ENCODE measurements around the gene ZNF10. TPM values are rescaled to one million over a fixed set of nuclear protein-coding genes. Genes with fewer than 3 reads are reported as not detected.

The ZNF10 gene
- total RNA-seq, 3 donors from 2014 or later: 5.4 to 13.8 (median 6.1) TPM

DNA sequence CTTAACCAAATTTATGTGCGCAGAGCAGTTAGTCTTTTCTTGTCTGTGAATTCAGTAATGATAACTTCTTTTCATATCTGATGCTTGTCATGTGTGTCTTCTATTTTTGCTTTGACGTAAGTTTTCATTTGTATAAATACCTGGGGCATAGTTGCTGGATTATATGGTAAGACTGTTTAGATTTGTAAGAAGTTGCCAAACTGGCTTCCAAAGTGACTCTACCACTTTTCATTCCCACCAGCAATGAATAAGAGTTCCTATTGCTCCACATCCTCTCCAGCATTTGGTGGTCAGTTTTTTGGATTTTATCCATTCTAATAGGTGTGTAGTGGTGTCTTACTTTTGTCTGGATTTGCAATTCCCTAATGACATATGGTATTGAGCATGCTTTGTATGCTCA lies 59.7 kb downstream of the ZNF10 start:
- TF ChIP-seq, protein P1, sequence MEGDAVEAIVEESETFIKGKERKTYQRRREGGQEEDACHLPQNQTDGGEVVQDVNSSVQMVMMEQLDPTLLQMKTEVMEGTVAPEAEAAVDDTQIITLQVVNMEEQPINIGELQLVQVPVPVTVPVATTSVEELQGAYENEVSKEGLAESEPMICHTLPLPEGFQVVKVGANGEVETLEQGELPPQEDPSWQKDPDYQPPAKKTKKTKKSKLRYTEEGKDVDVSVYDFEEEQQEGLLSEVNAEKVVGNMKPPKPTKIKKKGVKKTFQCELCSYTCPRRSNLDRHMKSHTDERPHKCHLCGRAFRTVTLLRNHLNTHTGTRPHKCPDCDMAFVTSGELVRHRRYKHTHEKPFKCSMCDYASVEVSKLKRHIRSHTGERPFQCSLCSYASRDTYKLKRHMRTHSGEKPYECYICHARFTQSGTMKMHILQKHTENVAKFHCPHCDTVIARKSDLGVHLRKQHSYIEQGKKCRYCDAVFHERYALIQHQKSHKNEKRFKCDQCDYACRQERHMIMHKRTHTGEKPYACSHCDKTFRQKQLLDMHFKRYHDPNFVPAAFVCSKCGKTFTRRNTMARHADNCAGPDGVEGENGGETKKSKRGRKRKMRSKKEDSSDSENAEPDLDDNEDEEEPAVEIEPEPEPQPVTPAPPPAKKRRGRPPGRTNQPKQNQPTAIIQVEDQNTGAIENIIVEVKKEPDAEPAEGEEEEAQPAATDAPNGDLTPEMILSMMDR (IDR thresholded peaks at IDR 0.05): no peak
- intact Hi-C loops (cut with DNase I, micrococcal nuclease): no loop called here
- Histone ChIP-seq H3K4me1 (ENCODE audit: low read depth) (no peaks in the 10 kb centered on the region), H3K4me3 (no peak overlapping the region), H3K9me3 (peaks cover 100% of the 10 kb centered on the region), H3K36me3 (ENCODE audit: low read depth) (peaks cover 77% of the 10 kb centered on the region)
- DNase-seq (no peak), ATAC-seq (no peak)

DNA sequence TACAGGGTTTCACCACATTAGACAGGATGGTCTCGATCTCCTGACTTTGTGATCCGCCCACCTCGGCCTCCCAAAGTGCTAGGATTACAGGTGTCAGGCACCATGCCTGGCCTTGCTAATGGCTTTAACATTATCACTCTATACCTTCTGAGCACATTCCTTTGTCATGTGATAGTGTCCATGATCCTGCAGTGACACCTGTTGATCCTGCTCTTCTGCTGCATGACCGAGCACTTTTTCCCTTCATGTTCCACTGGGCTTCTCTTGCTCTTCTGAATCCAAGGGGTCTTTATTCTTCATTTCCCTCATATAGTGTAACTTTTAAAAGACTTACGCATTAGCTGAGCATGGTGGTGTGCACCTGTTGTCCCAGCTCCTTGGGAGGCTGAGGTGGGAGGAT lies 62.4 kb downstream of the ZNF10 start:
- peaks cover 67% of the 10 kb centered on the region for H3K36me3 ChIP-seq (ENCODE audit: low read depth)
- no peaks in the 10 kb centered on the region for H3K4me1 ChIP-seq (ENCODE audit: low read depth)
- TF ChIP-seq, protein P1 (IDR thresholded peaks at IDR 0.05): no peak
- no peak overlapping the region for H3K4me3 ChIP-seq
- DNase-seq (no peak), ATAC-seq (no peak)
- intact Hi-C loops (cut with DNase I, micrococcal nuclease): no loop called here
- peaks cover 92% of the 10 kb centered on the region for H3K9me3 ChIP-seq

DNA sequence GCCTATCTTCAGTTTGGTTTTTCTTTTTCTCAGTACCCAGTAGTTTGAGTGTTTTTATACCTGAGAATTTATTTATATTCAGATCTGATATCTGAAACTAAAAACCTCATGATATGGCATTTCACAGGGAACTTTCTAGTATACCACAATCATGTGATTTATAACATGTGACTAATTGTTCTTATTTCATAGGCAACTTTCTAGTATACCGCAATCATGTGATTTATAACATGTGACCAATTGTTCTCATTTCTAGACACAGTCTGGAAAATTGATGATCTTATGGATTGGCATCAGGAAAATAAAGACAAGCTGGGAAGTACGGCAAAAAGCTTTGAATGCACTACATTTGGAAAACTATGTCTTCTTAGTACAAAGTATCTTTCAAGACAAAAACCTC lies 71.5 kb downstream of the ZNF10 start:
- no peak for ATAC-seq
- TF ChIP-seq, protein P1 (IDR thresholded peaks at IDR 0.05): no peak
- Histone ChIP-seq H3K4me1 (ENCODE audit: low read depth) (no peaks in the 10 kb centered on the region), H3K9me3 (peaks cover 81% of the 10 kb centered on the region), H3K36me3 (ENCODE audit: low read depth) (peaks cover 17% of the 10 kb centered on the region), H3K4me3 (no peak overlapping the region)
- no peak for DNase-seq
- intact Hi-C loops (cut with DNase I, micrococcal nuclease): no loop called here

DNA sequence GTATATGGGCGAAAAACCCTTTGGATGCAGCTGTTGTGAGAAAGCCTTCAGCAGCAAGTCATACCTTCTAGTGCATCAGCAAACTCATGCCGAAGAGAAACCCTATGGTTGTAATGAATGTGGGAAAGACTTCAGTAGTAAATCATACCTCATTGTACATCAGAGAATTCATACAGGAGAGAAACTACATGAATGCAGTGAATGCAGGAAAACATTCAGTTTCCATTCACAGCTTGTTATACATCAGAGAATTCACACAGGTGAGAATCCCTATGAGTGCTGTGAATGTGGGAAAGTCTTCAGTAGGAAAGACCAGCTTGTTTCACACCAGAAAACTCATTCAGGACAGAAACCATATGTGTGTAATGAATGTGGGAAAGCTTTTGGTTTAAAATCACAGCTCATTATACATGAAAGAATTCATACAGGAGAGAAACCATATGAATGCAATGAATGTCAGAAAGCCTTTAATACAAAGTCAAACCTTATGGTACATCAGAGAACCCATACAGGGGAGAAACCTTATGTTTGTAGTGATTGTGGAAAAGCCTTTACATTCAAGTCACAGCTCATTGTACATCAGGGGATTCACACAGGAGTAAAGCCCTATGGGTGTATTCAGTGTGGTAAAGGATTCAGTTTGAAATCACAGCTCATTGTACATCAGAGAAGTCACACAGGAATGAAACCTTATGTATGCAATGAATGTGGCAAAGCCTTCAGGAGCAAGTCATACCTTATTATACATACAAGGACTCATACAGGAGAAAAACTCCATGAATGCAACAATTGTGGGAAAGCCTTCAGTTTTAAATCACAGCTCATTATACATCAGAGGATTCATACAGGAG lies 72.3 kb downstream of the ZNF10 start:
- no peak for DNase-seq
- TF ChIP-seq, protein P1 (IDR thresholded peaks at IDR 0.05): no peak
- Histone ChIP-seq H3K36me3 (ENCODE audit: low read depth) (peaks cover 17% of the 10 kb centered on the region), H3K9me3 (peaks cover 88% of the 10 kb centered on the region), H3K4me1 (ENCODE audit: low read depth) (no peaks in the 10 kb centered on the region), H3K4me3 (no peak overlapping the region)
- intact Hi-C loops (cut with DNase I, micrococcal nuclease): no loop called here
- no peak for ATAC-seq

- TF ChIP-seq, protein P1 (IDR thresholded peaks at IDR 0.05): no peak
- Histone ChIP-seq H3K36me3 (ENCODE audit: low read depth) (peaks cover 17% of the 10 kb centered on the region), H3K4me3 (no peak overlapping the region), H3K4me1 (ENCODE audit: low read depth) (no peaks in the 10 kb centered on the region), H3K9me3 (peaks cover 94% of the 10 kb centered on the region)
- ATAC-seq (no peak), DNase-seq (no peak)
- intact Hi-C loops (cut with DNase I, micrococcal nuclease): no loop called here
Measured at GRCh38 chr12:133203344-133204263, 73.2 kb downstream of the ZNF10 start.

Measured in mucosa of descending colon (tissue), 3 donors.